Spleen (tissue), 11 donors: ENCODE measurements around the gene ITGB2. TPM values are rescaled to one million over a fixed set of nuclear protein-coding genes. Genes with fewer than 3 reads are reported as not detected.

Experiments used
- DNase-seq: peaks from one replicate; pipeline ENCODE4 v3.0.0-alpha.2; 2020
- H3K27ac ChIP-seq, 8 donors: fragments of 200-600 bp; sonication (generic) in 7 of 8; 1 replicate in 4 of 8; 2 replicates in 4 of 8; pipeline versions ENCODE4 v1.5.0 to v1.8.0; 2016 to 2021; ENCODE audit warnings: inconsistent platforms in 4 of 8, mild to moderate bottlenecking in 4 of 8, moderate library complexity in 1 of 8
- H3K27me3 ChIP-seq, 7 donors: fragments of 200-600 bp; sonication (generic) in 6 of 7; replicated peaks in 1 of 7; 1 replicate in 4 of 7; 2 replicates in 3 of 7; pipeline versions ENCODE4 v1.5.0 to v1.8.0; 2016 to 2021; ENCODE audit warnings: inconsistent platforms in 3 of 7, mild to moderate bottlenecking in 1 of 7
- H3K36me3 ChIP-seq, 6 donors: fragments of 200-600 bp; sonication (generic) in 5 of 6; 1 replicate in 4 of 6; 2 replicates in 2 of 6; pipeline versions ENCODE4 v1.5.0 to v1.8.0; 2016 to 2021; ENCODE audit warnings: inconsistent platforms in 2 of 6
- H3K4me1 ChIP-seq, 6 donors: fragments of 200-600 bp; sonication (generic) in 5 of 6; 1 replicate in 3 of 6; 2 replicates in 3 of 6; pipeline versions ENCODE4 v1.5.0 to v1.8.0; 2016 to 2021; ENCODE audit warnings: inconsistent platforms in 3 of 6
- H3K4me3 ChIP-seq, 8 donors: fragments of 200-600 bp; sonication (generic) in 7 of 8; 1 replicate in 4 of 8; 2 replicates in 4 of 8; pipeline versions ENCODE4 v1.5.0 to v1.8.0; 2016 to 2021; ENCODE audit warnings: inconsistent platforms in 4 of 8, mild to moderate bottlenecking in 4 of 8, moderate library complexity in 2 of 8
- H3K9me3 ChIP-seq, 8 donors: fragments of 200-600 bp; sonication (generic) in 7 of 8; 1 replicate in 4 of 8; 2 replicates in 4 of 8; pipeline versions ENCODE4 v1.5.0 to v1.8.0; 2016 to 2021; ENCODE audit warnings: inconsistent platforms in 4 of 8
- CTCF ChIP-seq, 11 experiments: fragments of 200-600 bp in 7 of 11; fragments of 450-650 bp in 4 of 11; sonication (generic) in 4 of 11; IDR thresholded peaks in 8 of 11; conservative IDR thresholded peaks in 3 of 11; 1 replicate in 7 of 11; 2 replicates in 4 of 11; pipeline versions ENCODE4 v1.4.0 to v1.8.0; 2016 to 2021; ENCODE audit warnings: antibody characterized with exemption in 11 of 11, inconsistent platforms in 4 of 11, mild to moderate bottlenecking in 1 of 11
- POLR2A ChIP-seq, 3 donors: fragments of 450-650 bp; IDR thresholded peaks; one replicate each; pipeline ENCODE4 v1.5.1; 2017; ENCODE audit warnings: antibody characterized with exemption in 3 of 3, mild to moderate bottlenecking in 1 of 3
- POLR2AphosphoS5 ChIP-seq, 3 donors: sonication (generic); formaldehyde crosslinking; IDR thresholded peaks; one replicate each; pipeline ENCODE4 v1.5.1; 2017; ENCODE audit warnings: antibody characterized with exemption in 3 of 3
- WGBS, 5 donors: extraction: QIAGEN DNeasy Blood & Tissue Kit in 3 of 5; methylation state at CpG; one replicate each; pipeline versions ENCODE4 v1.1.5 to v1.1.7; 2013 to 2018; 5-methylcytosine and 5-hydroxymethylcytosine counted together
- intact Hi-C: fragments of 100-400 bp; cut with DNase I; formaldehyde crosslinking; loops from one replicate; pipeline ENCODE4 v1.15.0; 2023; ENCODE audit warnings: low total_unique reads
- polyA plus RNA-seq, 3 donors: library from polyadenylated mRNA; stranded (reverse); fragments of 200-250 nt; gene quantifications; one replicate each; pipeline ENCODE4 v1.2.1, GENCODE V29; 2013
- total RNA-seq, 7 donors: library from RNA; depleted of rRNA in 3 of 7; stranded (reverse); fragments of >200 nt in 3 of 7; fragmentation: NEBNext Ultra II Directional in 4 of 7; extraction: Animal tissue kit (Norgen Biotek cat#: 25700) in 4 of 7; gene quantifications; one replicate each; pipeline versions ENCODE4 v1.1.0 to v1.2.1, GENCODE V29; 2016 to 2021
- donor health status: healthy with polysubstance abuse.
- donor health status: DM: no; HTN: no; CAD: no; lungs with moderate emphysema.
- donor health status: DM: no; HTN: no; CAD: no.
- donor health status: Bipolar disorder and iron deficiency.
- donor health status: healthy.
- donor health status: DM: no; HTN: no; CAD: no.
- donor health status: DM: yes; HTN: yes; CAD: no.

Gene ITGB2
- total and polyA plus RNA-seq, 10 donors: 92.1 to 754 (median 338) TPM

GRCh38 chr21:44943686-44944550 lies 23.2 kb upstream of the ITGB2 start:
- Histone ChIP-seq H3K9me3 (no peaks in the 10 kb centered on the region), H3K27ac (no peak overlapping the region), H3K36me3 (peaks cover 0 to 64% (median 30%) of the 10 kb centered on the region in 6 donors), H3K27me3 (no peaks in the 10 kb centered on the region), H3K4me1 (peaks cover 23 to 95% (median 67%) of the 10 kb centered on the region in 6 donors), H3K4me3 (no peak overlapping the region)
- 90 to 95% (median 94%) methylated on average over 22 to 24 of the region's 24 CpGs for WGBS, 5 donors
- TF ChIP-seq POLR2A (IDR thresholded peaks at IDR 0.05) (no peak), CTCF (IDR thresholded peaks at IDR 0.05 in 8 of 11, conservative IDR thresholded peaks at IDR 0.05 in 3 of 11) (no peak), POLR2AphosphoS5 (IDR thresholded peaks at IDR 0.05) (no peak)
- peak; percentile 52 for DNase-seq
- intact Hi-C loops: no loop called here

- Histone ChIP-seq H3K4me3 (no peak overlapping the region), H3K27ac (no peak overlapping the region), H3K4me1 (peaks cover 24 to 92% (median 67%) of the 10 kb centered on the region in 6 donors), H3K27me3 (no peaks in the 10 kb centered on the region), H3K36me3 (peaks cover 0 to 57% (median 28%) of the 10 kb centered on the region in 6 donors), H3K9me3 (no peaks in the 10 kb centered on the region)
- TF ChIP-seq CTCF (IDR thresholded peaks at IDR 0.05 in 8 of 11, conservative IDR thresholded peaks at IDR 0.05 in 3 of 11): no peak
- no peak for TF ChIP-seq POLR2A (IDR thresholded peaks at IDR 0.05)
- TF ChIP-seq POLR2AphosphoS5 (IDR thresholded peaks at IDR 0.05): no peak
- peak; percentile 57 for DNase-seq
- intact Hi-C loops: no loop called here
- WGBS, 5 donors: 75 to 82% (median 81%) methylated on average over 15 of the region's 15 CpGs
Observed at GRCh38 chr21:44943005-44943685, 22.4 kb upstream of the ITGB2 start.

- intact Hi-C loops: no loop called here
Observed at GRCh38 chr21:44942566-44942965, 21.9 kb upstream of the ITGB2 start.

More at GRCh38 chr21:44942566-44942965, 21.9 kb upstream of the ITGB2 start:
- no peaks in the 10 kb centered on the region for H3K27me3 ChIP-seq
- H3K27ac ChIP-seq: no peak overlapping the region
- TF ChIP-seq POLR2A (IDR thresholded peaks at IDR 0.05) (no peak), CTCF (IDR thresholded peaks at IDR 0.05 in 8 of 11, conservative IDR thresholded peaks at IDR 0.05 in 3 of 11) (no peak), POLR2AphosphoS5 (IDR thresholded peaks at IDR 0.05) (no peak)
- peaks cover 24 to 88% (median 64%) of the 10 kb centered on the region in 6 donors for H3K4me1 ChIP-seq
- WGBS, 5 donors: 66 to 75% (median 73%) methylated on average over 2 of the region's 2 CpGs
- DNase-seq: peak; percentile 27
- H3K9me3 ChIP-seq: no peaks in the 10 kb centered on the region
- no peak overlapping the region for H3K4me3 ChIP-seq
- H3K36me3 ChIP-seq: peaks cover 0 to 52% (median 26%) of the 10 kb centered on the region in 6 donors
